A549 (cell line): ENCODE results near the gene TAF9B. TPM values are rescaled to one million over a fixed set of nuclear protein-coding genes. Genes with fewer than 3 reads are reported as not detected.
"Not testable (repeated sequence)": the region's sequence is repeated elsewhere in the genome, so short reads cannot be mapped to it uniquely, and the experiment has no call there.

Experiments used
- ATAC-seq, 2 experiments: fragments of 200-7000 bp in 1 of 2; fragments of >200 bp in 1 of 2; cut with Nextera tagmentation in 1 of 2; cut with Tn5 transposase in 1 of 2; 3 replicates each; pipeline versions ENCODE4 v1.8.0 to v1.9.1; 2018 to 2020; ENCODE audit warnings: mild to moderate bottlenecking in 1 of 2, moderate library complexity in 1 of 2
- CTCF ChIA-PET: fragments of 300-600 bp; sonication (Branson Sonifier 250); formaldehyde crosslinking; extraction: SDS; loops from one replicate; lab custom pipeline; 2021; ENCODE audit warnings: antibody characterized with exemption, inconsistent platforms; lab: Yijun Ruan, JAX
- POLR2A ChIA-PET: fragments of 350-600 bp; formaldehyde crosslinking; extraction: SDS; loops from one replicate; lab custom pipeline; 2021; ENCODE audit warnings: antibody characterized with exemption, inconsistent platforms; lab: Yijun Ruan, JAX
- DNase-seq, 2 experiments: peaks; one replicate each; pipeline versions ENCODE4 v3.0.0 to v3.0.0-alpha.2; 2011 to 2016; ENCODE audit warnings: low read depth in 1 of 2, low spot score in 1 of 2
- FAIRE-seq: peaks from 2 replicates; lab custom pipeline; 2011; peaks lifted over from hg19 to GRCh38; lab: Jason Lieb, UNC
- H3K27ac ChIP-seq, 2 experiments: fragments of >200 bp; sonication (Bioruptor Twin); formaldehyde crosslinking; 3 replicates each; pipeline ENCODE4 v1.5.1; 2016 to 2017
- H3K4me1 ChIP-seq: fragments of >200 bp; sonication (Bioruptor Twin); formaldehyde crosslinking; 3 replicates; pipeline ENCODE4 v1.6.1; 2016
- H3K4me2 ChIP-seq: fragments of >200 bp; sonication (Bioruptor Twin); formaldehyde crosslinking; 3 replicates; pipeline ENCODE4 v1.6.1; 2016
- H3K4me3 ChIP-seq: fragments of >200 bp; sonication (Bioruptor Twin); formaldehyde crosslinking; 3 replicates; pipeline ENCODE4 v1.5.1; 2016
- H3K9me3 ChIP-seq: fragments of >200 bp; sonication (Bioruptor Twin); formaldehyde crosslinking; 3 replicates; pipeline ENCODE4 v1.6.1; 2016
- BHLHE40 ChIP-seq: IDR thresholded peaks from 2 replicates; pipeline ENCODE4 v1.6.1; 2012; ENCODE audit warnings: low read depth, low read length, inconsistent platforms
- CBX2 ChIP-seq: fragments of 200-600 bp; sonication (generic); IDR thresholded peaks from 2 replicates; pipeline ENCODE4 v1.6.1; 2016; ENCODE audit warnings: low read depth, mild to moderate bottlenecking, borderline replicate concordance
- CEBPB ChIP-seq, 2 experiments: fragments of >200 bp in 1 of 2; sonication (Bioruptor Twin) in 1 of 2; formaldehyde crosslinking in 1 of 2; IDR thresholded peaks; 2 replicates each; pipeline ENCODE4 v1.6.1; 2012 to 2016
- CTCF ChIP-seq: fragments of >200 bp; sonication (Bioruptor Twin); formaldehyde crosslinking; IDR thresholded peaks from 3 replicates; pipeline ENCODE4 v1.5.1; 2016
- FOSB ChIP-seq: fragments of 250-450 bp; sonication (Bioruptor Pico); IDR thresholded peaks from 2 replicates; pipeline ENCODE4 v1.5.0; 2020; ENCODE audit warnings: mild to moderate bottlenecking, moderate library complexity
- HES2 ChIP-seq: fragments of >200 bp; sonication (Bioruptor Twin); formaldehyde crosslinking; IDR thresholded peaks from 2 replicates; pipeline ENCODE4 v1.6.1; 2016
- HMGXB4 ChIP-seq: fragments of 250-450 bp; sonication (Bioruptor Pico); IDR thresholded peaks from 2 replicates; pipeline ENCODE4 v1.5.0; 2021; ENCODE audit warnings: mild to moderate bottlenecking, moderate library complexity, borderline replicate concordance
- JUN ChIP-seq, 2 experiments: fragments of >200 bp; sonication (Bioruptor Twin); formaldehyde crosslinking; IDR thresholded peaks; 2 replicates in 1 of 2; 3 replicates in 1 of 2; pipeline ENCODE4 v1.6.1; 2016 to 2017
- JUNB ChIP-seq: fragments of >200 bp; sonication (Bioruptor Twin); formaldehyde crosslinking; IDR thresholded peaks from 2 replicates; pipeline ENCODE4 v1.6.1; 2016
- KDM1A ChIP-seq: fragments of 200-600 bp; sonication (generic); IDR thresholded peaks from 2 replicates; pipeline ENCODE4 v1.6.1; 2016; ENCODE audit warnings: low read depth, mild to moderate bottlenecking
- MYC ChIP-seq: IDR thresholded peaks from 2 replicates; pipeline ENCODE4 v1.6.1; 2012; ENCODE audit warnings: mild to moderate bottlenecking, inconsistent platforms, low read length, improper control_type of control experiment, borderline replicate concordance
- NFE2L2 ChIP-seq: fragments of 150-350 bp; conservative IDR thresholded peaks from 2 replicates; pipeline ENCODE4 v1.6.1; 2014; ENCODE audit warnings: low read length
- NR3C1 ChIP-seq: fragments of >200 bp; sonication (Bioruptor Twin); formaldehyde crosslinking; IDR thresholded peaks from 3 replicates; pipeline ENCODE4 v1.6.1; 2017
- RARB ChIP-seq: fragments of 250-450 bp; sonication (Bioruptor Pico); IDR thresholded peaks from 2 replicates; pipeline ENCODE4 v1.8.0; 2021; ENCODE audit warnings: mild to moderate bottlenecking, moderate library complexity
- RCOR1 ChIP-seq: fragments of 150-350 bp; IDR thresholded peaks from 2 replicates; pipeline ENCODE4 v1.6.1; 2014; ENCODE audit warnings: antibody characterized with exemption, low read length, low read depth
- REST ChIP-seq: fragments of 200-600 bp; sonication (generic); IDR thresholded peaks from 2 replicates; pipeline ENCODE4 v1.6.1; 2016; ENCODE audit warnings: antibody characterized with exemption, mild to moderate bottlenecking, moderate library complexity
- SMC3 ChIP-seq: fragments of >200 bp; sonication (Bioruptor Twin); formaldehyde crosslinking; IDR thresholded peaks from 3 replicates; pipeline ENCODE4 v1.6.1; 2018; ENCODE audit warnings: inconsistent platforms
- TP53 ChIP-seq: fragments of 250-450 bp; sonication (Bioruptor Pico); IDR thresholded peaks from 2 replicates; pipeline ENCODE4 v1.5.0; 2021; ENCODE audit warnings: mild to moderate bottlenecking, moderate library complexity
- ZNF302 ChIP-seq: fragments of 250-450 bp; sonication (Bioruptor Pico); IDR thresholded peaks from 2 replicates; pipeline ENCODE4 v1.9.0; 2021; ENCODE audit warnings: inconsistent platforms, mild to moderate bottlenecking, moderate library complexity
- WGBS: methylation state at CpG from one replicate; pipeline ENCODE4 v1.1.6; 2017; ENCODE audit errors: missing lambda C conversion rate; 5-methylcytosine and 5-hydroxymethylcytosine counted together
- polyA plus RNA-seq, 4 experiments: library from polyadenylated mRNA; depleted of rRNA in 3 of 4; stranded (reverse); fragments of >200 nt; fragmentation: RNase III in 1 of 4; extraction: RNeasy Plus Mini Kit Qiagen cat#74134 plus additional on column Dnase treatment in 1 of 4; gene quantifications; 2 replicates in 3 of 4; 3 replicates in 1 of 4; pipeline ENCODE4 v1.2.3, GENCODE V29; 2011 to 2017

The TAF9B gene
- polyA plus RNA-seq, 2 of the 4 experiments (the other 2 are of a cell fraction): 14.5 to 43.4 TPM

- WGBS: 34% methylated on average over 6 of the region's 10 CpGs
- H3K9me3 ChIP-seq, DNase-seq, CTCF ChIA-PET, H3K27ac ChIP-seq, H3K4me1 ChIP-seq: not testable (repeated sequence)
- peak in 1 of 2 experiments; percentile 70; a peak in 3 of 6 replicates for ATAC-seq
- FAIRE-seq: peak; percentile 73
- Histone ChIP-seq H3K4me3 (peak overlapping the region; percentile 31; the same call in 2 of the 3 replicates), H3K4me2 (peak overlapping the region; percentile 69)
- POLR2A ChIA-PET: interaction anchor here (0.6 kb wide), 1 partner anchor 22 kb away, joined by 3 read pairs; no protein-coding TSS in a partner anchor
Observed at GRCh38 chrX:78157846-78158245, 18.4 kb upstream of the TAF9B start.

GRCh38 chrX:78157373-78157772 lies 17.9 kb upstream of the TAF9B start:
- FAIRE-seq, DNase-seq, ATAC-seq, H3K4me1 ChIP-seq, CTCF ChIA-PET, H3K27ac ChIP-seq, POLR2A ChIA-PET, H3K9me3 ChIP-seq: not testable (repeated sequence)
- WGBS: no CpG with 5 or more reads among the region's 2 CpGs
- H3K4me2 ChIP-seq: peak overlapping the region; percentile 69
- H3K4me3 ChIP-seq: peak overlapping the region; percentile 31; the same call in 2 of the 3 replicates

GRCh38 chrX:78147002-78147540 lies 7.6 kb upstream of the TAF9B start:
- H3K4me3 ChIP-seq, ATAC-seq, H3K4me1 ChIP-seq, POLR2A ChIA-PET, H3K27ac ChIP-seq, H3K4me2 ChIP-seq, CTCF ChIA-PET, FAIRE-seq, DNase-seq: not testable (repeated sequence)
- WGBS: 30% methylated on average over 5 of the region's 5 CpGs
- H3K9me3 ChIP-seq: 0 out of 3 replicates have a peak, but pooled peaks cover 11% of the 10 kb centered on the region

- WGBS: 82% methylated on average over 9 of the region's 9 CpGs
- POLR2A ChIA-PET: no interaction called here
- FAIRE-seq: peak; percentile 51
- Histone ChIP-seq H3K27ac (peak overlapping the region in 1 of 2 experiments; percentile 95; a peak in 3 of 6 replicates), H3K9me3 (no peaks in the 10 kb centered on the region), H3K4me1 (no peaks in the 10 kb centered on the region), H3K4me3 (peak overlapping the region; percentile 61), H3K4me2 (peak overlapping the region; percentile 90)
- DNase-seq: no peak
- no peak for TF ChIP-seq JUNB
- no peak for TF ChIP-seq NFE2L2
- no peak for TF ChIP-seq BHLHE40
- no peak for TF ChIP-seq MYC
- no peak for TF ChIP-seq FOSB (CRISPR knock-in tag)
- no peak for TF ChIP-seq RCOR1
- TF ChIP-seq CEBPB (IDR thresholded peaks at IDR 0.05): no peak
- TF ChIP-seq ZNF302 (CRISPR knock-in tag): no peak
- no peak for TF ChIP-seq CTCF
- TF ChIP-seq HMGXB4 (CRISPR knock-in tag): no peak
- no peak for TF ChIP-seq RARB
- no peak for TF ChIP-seq REST
- TF ChIP-seq NR3C1: no peak
- no peak for TF ChIP-seq HES2
- TF ChIP-seq JUN (IDR thresholded peaks at IDR 0.05): no peak
- TF ChIP-seq SMC3: no peak
- no peak for TF ChIP-seq TP53 (CRISPR knock-in tag)
- no peak for TF ChIP-seq CBX2
- no peak for TF ChIP-seq KDM1A
- no peak for ATAC-seq
- CTCF ChIA-PET: no interaction called here
Observed at GRCh38 chrX:78140206-78140605, 756 bp upstream of the TAF9B start.
